DOHH2 (cell line): ENCODE results near the gene ICE2.

Source experiments
- EZH2phosphoT487 ChIP-seq: fragments of 200-600 bp; sonication (generic); IDR thresholded peaks from 2 replicates; pipeline ENCODE4 v1.6.1; 2017; ENCODE audit warnings: borderline replicate concordance, mild to moderate bottlenecking, antibody characterized with exemption, low read length, moderate library complexity, mixed read lengths
- TF ChIP-seq, protein P1 (sequence below): fragments of 200-600 bp; sonication (generic); IDR thresholded peaks from one replicate; pipeline ENCODE4 v1.5.1; 2014; ENCODE audit warnings: antibody characterized with exemption, mild to moderate bottlenecking, low read depth, low read length; ENCODE audit not compliant: poor library complexity, severe bottlenecking

DNA sequence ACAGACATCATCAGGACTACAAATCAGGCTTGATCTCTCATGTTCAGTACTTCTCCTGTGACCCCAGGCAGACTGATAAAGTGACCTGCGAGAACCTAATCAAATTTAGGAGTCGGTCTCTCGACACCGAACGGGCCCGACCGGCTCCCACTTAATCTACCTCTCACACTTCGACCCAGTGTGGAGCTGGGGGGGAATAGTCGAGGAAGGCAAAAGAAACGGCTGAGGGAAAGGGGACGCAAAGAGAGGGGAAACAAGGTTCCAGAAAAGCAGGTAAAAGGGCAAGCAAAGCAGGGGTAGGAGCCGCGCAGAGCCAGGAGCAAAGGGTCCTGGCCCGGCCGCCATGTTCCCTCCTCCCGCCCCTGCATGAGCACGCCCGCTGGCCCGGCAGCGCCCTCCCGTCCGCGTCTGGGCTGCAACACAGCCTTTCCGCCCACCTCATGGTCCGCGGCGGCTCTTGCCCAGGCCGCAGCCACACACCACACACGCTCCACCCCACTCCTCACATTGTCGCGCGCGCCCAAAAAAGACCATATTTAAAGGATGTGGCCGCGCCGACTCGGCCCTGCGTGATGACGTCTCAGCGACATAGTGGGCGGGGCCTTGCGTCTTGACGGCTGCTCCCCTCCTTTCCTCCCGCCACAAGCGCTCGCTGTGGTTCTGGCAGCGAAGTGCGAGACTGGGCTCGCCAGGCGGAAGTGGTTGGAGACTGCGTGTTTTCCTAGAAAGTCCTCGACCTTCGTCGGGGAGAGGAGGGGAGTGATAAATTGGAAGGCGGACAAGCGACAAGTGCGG lies at the start of gene ICE2:
- TF ChIP-seq, protein P1, sequence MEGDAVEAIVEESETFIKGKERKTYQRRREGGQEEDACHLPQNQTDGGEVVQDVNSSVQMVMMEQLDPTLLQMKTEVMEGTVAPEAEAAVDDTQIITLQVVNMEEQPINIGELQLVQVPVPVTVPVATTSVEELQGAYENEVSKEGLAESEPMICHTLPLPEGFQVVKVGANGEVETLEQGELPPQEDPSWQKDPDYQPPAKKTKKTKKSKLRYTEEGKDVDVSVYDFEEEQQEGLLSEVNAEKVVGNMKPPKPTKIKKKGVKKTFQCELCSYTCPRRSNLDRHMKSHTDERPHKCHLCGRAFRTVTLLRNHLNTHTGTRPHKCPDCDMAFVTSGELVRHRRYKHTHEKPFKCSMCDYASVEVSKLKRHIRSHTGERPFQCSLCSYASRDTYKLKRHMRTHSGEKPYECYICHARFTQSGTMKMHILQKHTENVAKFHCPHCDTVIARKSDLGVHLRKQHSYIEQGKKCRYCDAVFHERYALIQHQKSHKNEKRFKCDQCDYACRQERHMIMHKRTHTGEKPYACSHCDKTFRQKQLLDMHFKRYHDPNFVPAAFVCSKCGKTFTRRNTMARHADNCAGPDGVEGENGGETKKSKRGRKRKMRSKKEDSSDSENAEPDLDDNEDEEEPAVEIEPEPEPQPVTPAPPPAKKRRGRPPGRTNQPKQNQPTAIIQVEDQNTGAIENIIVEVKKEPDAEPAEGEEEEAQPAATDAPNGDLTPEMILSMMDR = no peak
- TF ChIP-seq EZH2phosphoT487 = no peak
